ENCODE results near the gene BARHL1. TPM values are rescaled to one million over a fixed set of nuclear protein-coding genes. Genes with fewer than 3 reads are reported as not detected.

The BARHL1 gene
- total and polyA plus RNA-seq, 9 of the 15 experiments (the other 6 are each of a cell fraction or from before 2014, with no cell fraction given) = not detected

DNA sequence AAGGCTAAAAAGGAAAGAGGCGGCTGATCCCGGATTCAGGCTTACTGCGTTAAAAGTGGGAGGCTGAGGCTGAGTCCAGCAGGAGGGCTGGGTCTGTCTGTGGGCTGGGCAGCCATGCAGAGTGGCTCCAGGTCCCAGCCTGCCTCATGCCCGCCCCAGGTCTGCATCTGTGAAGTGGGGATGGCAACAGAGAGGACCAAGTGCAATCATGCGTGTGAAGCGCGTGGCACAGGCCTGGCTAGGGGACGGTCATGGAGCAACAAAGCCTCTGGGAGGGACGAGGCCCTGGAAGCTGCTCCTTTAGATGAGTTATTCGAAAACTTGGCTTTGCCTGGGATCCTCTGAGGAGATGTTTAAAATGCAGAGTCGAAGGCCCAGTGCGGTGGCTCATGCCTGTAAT, 30.4 kb upstream of the BARHL1 start (continued):
- TF ChIP-seq, protein P1, sequence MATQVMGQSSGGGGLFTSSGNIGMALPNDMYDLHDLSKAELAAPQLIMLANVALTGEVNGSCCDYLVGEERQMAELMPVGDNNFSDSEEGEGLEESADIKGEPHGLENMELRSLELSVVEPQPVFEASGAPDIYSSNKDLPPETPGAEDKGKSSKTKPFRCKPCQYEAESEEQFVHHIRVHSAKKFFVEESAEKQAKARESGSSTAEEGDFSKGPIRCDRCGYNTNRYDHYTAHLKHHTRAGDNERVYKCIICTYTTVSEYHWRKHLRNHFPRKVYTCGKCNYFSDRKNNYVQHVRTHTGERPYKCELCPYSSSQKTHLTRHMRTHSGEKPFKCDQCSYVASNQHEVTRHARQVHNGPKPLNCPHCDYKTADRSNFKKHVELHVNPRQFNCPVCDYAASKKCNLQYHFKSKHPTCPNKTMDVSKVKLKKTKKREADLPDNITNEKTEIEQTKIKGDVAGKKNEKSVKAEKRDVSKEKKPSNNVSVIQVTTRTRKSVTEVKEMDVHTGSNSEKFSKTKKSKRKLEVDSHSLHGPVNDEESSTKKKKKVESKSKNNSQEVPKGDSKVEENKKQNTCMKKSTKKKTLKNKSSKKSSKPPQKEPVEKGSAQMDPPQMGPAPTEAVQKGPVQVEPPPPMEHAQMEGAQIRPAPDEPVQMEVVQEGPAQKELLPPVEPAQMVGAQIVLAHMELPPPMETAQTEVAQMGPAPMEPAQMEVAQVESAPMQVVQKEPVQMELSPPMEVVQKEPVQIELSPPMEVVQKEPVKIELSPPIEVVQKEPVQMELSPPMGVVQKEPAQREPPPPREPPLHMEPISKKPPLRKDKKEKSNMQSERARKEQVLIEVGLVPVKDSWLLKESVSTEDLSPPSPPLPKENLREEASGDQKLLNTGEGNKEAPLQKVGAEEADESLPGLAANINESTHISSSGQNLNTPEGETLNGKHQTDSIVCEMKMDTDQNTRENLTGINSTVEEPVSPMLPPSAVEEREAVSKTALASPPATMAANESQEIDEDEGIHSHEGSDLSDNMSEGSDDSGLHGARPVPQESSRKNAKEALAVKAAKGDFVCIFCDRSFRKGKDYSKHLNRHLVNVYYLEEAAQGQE (IDR thresholded peaks at IDR 0.05; ENCODE audit: borderline replicate concordance) = no peak
- TF ChIP-seq, protein P1 (CRISPR knock-in tag; IDR thresholded peaks at IDR 0.05; ENCODE audit: low read depth) = no peak
- TF ChIP-seq CCNT2 (IDR thresholded peaks at IDR 0.05; ENCODE audit: borderline replicate concordance, extremely low read depth, insufficient read length, low read depth, low read length) (no peak), FOSL1 (tag; conservative IDR thresholded peaks at IDR 0.05) (no peak), TARDBP (IDR thresholded peaks at IDR 0.05) (no peak), CSDE1 (IDR thresholded peaks at IDR 0.05) (no peak)
- TF ChIP-seq, protein P2, sequence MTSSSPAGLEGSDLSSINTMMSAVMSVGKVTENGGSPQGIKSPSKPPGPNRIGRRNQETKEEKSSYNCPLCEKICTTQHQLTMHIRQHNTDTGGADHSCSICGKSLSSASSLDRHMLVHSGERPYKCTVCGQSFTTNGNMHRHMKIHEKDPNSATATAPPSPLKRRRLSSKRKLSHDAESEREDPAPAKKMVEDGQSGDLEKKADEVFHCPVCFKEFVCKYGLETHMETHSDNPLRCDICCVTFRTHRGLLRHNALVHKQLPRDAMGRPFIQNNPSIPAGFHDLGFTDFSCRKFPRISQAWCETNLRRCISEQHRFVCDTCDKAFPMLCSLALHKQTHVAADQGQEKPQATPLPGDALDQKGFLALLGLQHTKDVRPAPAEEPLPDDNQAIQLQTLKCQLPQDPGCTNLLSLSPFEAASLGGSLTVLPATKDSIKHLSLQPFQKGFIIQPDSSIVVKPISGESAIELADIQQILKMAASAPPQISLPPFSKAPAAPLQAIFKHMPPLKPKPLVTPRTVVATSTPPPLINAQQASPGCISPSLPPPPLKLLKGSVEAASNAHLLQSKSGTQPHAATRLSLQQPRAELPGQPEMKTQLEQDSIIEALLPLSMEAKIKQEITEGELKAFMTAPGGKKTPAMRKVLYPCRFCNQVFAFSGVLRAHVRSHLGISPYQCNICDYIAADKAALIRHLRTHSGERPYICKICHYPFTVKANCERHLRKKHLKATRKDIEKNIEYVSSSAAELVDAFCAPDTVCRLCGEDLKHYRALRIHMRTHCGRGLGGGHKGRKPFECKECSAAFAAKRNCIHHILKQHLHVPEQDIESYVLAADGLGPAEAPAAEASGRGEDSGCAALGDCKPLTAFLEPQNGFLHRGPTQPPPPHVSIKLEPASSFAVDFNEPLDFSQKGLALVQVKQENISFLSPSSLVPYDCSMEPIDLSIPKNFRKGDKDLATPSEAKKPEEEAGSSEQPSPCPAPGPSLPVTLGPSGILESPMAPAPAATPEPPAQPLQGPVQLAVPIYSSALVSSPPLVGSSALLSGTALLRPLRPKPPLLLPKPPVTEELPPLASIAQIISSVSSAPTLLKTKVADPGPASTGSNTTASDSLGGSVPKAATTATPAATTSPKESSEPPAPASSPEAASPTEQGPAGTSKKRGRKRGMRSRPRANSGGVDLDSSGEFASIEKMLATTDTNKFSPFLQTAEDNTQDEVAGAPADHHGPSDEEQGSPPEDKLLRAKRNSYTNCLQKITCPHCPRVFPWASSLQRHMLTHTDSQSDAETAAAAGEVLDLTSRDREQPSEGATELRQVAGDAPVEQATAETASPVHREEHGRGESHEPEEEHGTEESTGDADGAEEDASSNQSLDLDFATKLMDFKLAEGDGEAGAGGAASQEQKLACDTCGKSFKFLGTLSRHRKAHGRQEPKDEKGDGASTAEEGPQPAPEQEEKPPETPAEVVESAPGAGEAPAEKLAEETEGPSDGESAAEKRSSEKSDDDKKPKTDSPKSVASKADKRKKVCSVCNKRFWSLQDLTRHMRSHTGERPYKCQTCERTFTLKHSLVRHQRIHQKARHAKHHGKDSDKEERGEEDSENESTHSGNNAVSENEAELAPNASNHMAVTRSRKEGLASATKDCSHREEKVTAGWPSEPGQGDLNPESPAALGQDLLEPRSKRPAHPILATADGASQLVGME (CRISPR knock-in tag; IDR thresholded peaks at IDR 0.05) = no peak

Data from K562 (cell line).